ENCODE measurements around the gene ERCC3.
"Not testable (repeated sequence)": the region's sequence is repeated elsewhere in the genome, so short reads cannot be mapped to it uniquely, and the experiment has no call there.

ERCC3 gene

GRCh38 chr2:127254386-127254981, 39.5 kb downstream of the ERCC3 start:
- ATAC-seq, result no peak
- TF ChIP-seq ZFP3 (CRISPR knock-in tag; IDR thresholded peaks at IDR 0.05) (no peak), TSHZ2 (CRISPR knock-in tag; IDR thresholded peaks at IDR 0.05) (no peak), ISL1 (CRISPR knock-in tag; IDR thresholded peaks at IDR 0.05) (no peak), CSRNP3 (CRISPR knock-in tag; IDR thresholded peaks at IDR 0.05) (no peak), SNAI2 (CRISPR knock-in tag; IDR thresholded peaks at IDR 0.05) (no peak), ZNF70 (CRISPR knock-in tag; IDR thresholded peaks at IDR 0.05) (no peak)

GRCh38 chr2:127241184-127241583, 52.8 kb downstream of the ERCC3 start:
- ATAC-seq, result not testable (repeated sequence)

GRCh38 chr2:127239395-127239794, 54.5 kb downstream of the ERCC3 start:
- no peak for ATAC-seq
- TF ChIP-seq CSRNP3 (CRISPR knock-in tag; IDR thresholded peaks at IDR 0.05) (no peak), ESRRG (CRISPR knock-in tag; IDR thresholded peaks at IDR 0.05) (no peak), ZNF8 (CRISPR knock-in tag; IDR thresholded peaks at IDR 0.05) (no peak), GLIS3 (CRISPR knock-in tag; IDR thresholded peaks at IDR 0.05) (no peak), ZNF565 (CRISPR knock-in tag; conservative IDR thresholded peaks at IDR 0.05; ENCODE audit: low read depth) (no peak), OSR1 (CRISPR knock-in tag; IDR thresholded peaks at IDR 0.05) (no peak), RARB (CRISPR knock-in tag; IDR thresholded peaks at IDR 0.05) (no peak)

- not testable (repeated sequence) for ATAC-seq
Observed at GRCh38 chr2:127237768-127238167, 56.2 kb downstream of the ERCC3 start.

GRCh38 chr2:127235082-127235702, 58.8 kb downstream of the ERCC3 start:
- TF ChIP-seq CSRNP3 (CRISPR knock-in tag; IDR thresholded peaks at IDR 0.05) (no peak), GLIS3 (CRISPR knock-in tag; IDR thresholded peaks at IDR 0.05) (no peak), RARB (CRISPR knock-in tag; IDR thresholded peaks at IDR 0.05) (no peak), ARNTL (CRISPR knock-in tag; IDR thresholded peaks at IDR 0.05; ENCODE audit: borderline replicate concordance, low read depth) (no peak), ZFP30 (CRISPR knock-in tag; IDR thresholded peaks at IDR 0.05) (no peak), ZNF565 (CRISPR knock-in tag; conservative IDR thresholded peaks at IDR 0.05; ENCODE audit: low read depth) (no peak)
- ATAC-seq, result no peak

GRCh38 chr2:127233710-127234109, 60.2 kb downstream of the ERCC3 start:
- no peak for ATAC-seq
- TF ChIP-seq RARB (CRISPR knock-in tag; IDR thresholded peaks at IDR 0.05) (no peak), CSDC2 (CRISPR knock-in tag; IDR thresholded peaks at IDR 0.05) (no peak), BACH2 (CRISPR knock-in tag; IDR thresholded peaks at IDR 0.05; ENCODE audit: borderline replicate concordance) (no peak), ESRRG (CRISPR knock-in tag; IDR thresholded peaks at IDR 0.05) (no peak), OSR1 (CRISPR knock-in tag; IDR thresholded peaks at IDR 0.05) (no peak), TCF4 (CRISPR knock-in tag; IDR thresholded peaks at IDR 0.05; ENCODE audit: borderline replicate concordance) (no peak), ZFP3 (CRISPR knock-in tag; IDR thresholded peaks at IDR 0.05) (no peak)
